ENCODE results near the gene REL.
"Not testable (repeated sequence)": the region's sequence is repeated elsewhere in the genome, so short reads cannot be mapped to it uniquely, and the experiment has no call there.

Gene REL

GRCh38 chr2:60881047-60881932 is at the start of gene REL:
REL (plus strand) TSS chr2:60881574; CDS start chr2:60881841, 267 bp downstream.
- DNase-seq, result peak; percentile 79

DNA sequence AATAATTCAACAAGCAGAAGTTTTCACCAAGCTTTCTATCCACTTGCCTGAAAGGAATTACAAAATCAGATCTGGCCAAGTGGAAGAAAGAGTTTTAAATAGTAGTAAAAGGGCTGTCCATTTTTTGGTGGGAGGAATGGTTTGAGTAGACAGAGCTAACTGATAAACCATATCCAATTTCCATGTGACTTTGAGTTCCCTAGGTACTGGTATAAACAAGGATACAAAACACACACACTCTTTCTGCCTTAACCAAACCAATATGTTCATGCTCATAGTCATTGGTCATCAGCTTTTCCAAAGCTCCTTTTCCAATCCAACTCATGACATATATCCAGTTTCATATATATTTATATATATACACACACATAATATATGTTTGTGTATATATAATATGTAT is 49.5 kb upstream of the REL start:
- DNase-seq, result no peak

GRCh38 chr2:60832621-60833020 is 48.8 kb upstream of the REL start:
- no peak for DNase-seq

DNA sequence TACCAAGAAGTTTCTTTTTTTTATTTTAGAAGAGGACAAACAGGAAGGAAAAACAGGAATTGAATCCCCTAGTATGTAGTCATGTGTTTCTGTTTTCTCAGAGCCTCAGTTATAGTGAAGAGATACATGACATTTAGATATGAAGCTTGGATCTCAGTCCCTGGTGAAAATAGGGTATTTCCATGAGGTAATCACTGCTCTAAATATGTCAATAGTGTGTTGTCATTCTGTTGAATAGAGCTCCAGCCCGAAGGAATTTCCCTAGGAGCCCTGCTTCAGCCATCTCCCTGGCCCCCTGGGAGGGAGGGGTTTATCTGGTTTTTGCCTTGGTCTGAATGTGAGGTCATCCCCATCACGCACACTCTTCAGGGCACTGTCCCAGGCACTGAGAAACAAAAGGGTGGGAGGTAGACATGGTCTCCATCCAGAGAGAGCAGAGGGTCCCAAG is 47.1 kb upstream of the REL start:
- DNase-seq, result peak; percentile 66

- peak; percentile 61 for DNase-seq
Measured at GRCh38 chr2:60836491-60836890, 44.9 kb upstream of the REL start.

- DNase-seq, result peak; percentile 77
Measured at GRCh38 chr2:60837123-60837522, 44.3 kb upstream of the REL start.

DNA sequence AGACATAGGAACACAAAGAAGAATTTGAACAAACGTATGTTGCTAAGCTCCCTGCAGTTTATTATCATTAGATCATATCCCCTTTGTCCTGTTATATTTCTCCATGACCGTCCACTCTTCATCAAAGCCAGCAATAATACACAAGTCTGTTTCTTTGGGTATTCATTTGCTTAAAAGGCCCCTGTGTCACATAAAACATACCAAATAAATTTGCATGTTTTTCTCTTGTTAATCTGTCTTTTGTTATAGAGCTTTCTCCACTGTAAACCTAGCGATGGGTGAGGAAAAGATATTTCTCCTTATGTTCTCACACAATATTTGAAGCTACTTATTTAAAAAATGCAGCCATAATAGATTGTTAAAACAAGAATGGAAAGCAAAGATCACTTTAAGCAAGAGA is 42.9 kb upstream of the REL start:
- DNase-seq, result no peak

GRCh38 chr2:60839126-60839813 is 42.1 kb upstream of the REL start:
- no peak for DNase-seq

DNA sequence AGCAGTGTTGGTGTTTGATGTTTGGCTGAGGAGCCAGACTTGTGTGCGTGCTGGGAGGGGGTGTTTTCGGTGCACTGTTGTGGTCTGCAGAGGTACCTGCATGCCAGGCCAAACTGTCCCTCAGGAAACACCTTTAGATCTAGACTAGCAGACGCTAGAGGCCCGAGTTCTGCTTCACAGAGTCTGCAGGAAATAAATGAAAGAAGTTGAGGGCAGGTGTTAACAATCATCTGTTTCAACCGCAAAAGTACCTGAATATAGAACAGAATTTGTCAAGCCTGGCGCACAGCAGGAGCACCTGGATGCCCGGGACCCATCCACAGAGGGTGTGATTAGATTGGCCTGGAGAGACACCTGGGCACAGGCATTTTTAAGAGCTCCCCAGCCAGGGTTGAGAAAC is 40.5 kb upstream of the REL start:
- no peak for DNase-seq

DNA sequence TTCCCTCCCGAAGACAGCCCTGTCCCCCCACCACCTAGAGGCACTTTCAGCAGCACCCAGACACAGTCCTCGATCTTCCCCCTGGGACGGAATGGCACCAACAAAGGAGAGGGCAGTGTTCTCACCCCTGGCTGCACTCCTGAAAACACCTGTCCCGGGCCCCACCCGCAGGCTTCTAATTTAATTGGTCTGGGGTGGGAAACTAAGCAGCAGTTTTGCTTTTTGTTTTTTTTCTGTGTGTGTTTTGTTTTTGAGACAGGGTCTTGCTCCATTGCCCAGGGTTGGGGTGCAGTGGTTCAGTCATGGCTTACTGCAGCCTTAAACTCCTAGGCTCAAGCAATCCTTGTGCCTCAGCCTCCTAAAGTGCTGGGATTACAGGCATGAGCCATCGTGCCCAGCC is 38.4 kb upstream of the REL start:
- no peak for DNase-seq

GRCh38 chr2:60844105-60844504 is 37.3 kb upstream of the REL start:
- peak; percentile 35 for DNase-seq

- DNase-seq, result no peak
Measured at GRCh38 chr2:60847854-60848253, 33.5 kb upstream of the REL start.

DNA sequence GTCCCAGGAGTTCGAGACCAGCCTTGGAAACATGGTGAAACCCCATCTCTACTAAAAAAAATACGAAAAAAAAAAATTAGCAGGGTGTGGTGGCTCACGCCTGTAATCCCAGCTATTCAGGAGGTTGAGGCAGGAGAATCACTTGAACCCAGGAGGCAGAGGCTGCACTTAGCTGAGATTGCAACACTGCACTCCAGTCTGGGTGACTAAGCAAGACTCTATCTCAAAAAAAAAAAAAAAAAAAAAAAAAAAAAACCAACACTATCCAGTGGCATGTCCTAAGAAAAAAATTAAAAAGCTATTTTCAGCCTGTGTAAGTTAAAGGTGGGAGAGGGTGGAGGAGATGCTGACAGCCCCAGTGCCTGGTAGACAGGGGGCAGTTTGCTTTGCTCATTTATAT is 32.2 kb upstream of the REL start:
- peak; percentile 20 for DNase-seq

DNA sequence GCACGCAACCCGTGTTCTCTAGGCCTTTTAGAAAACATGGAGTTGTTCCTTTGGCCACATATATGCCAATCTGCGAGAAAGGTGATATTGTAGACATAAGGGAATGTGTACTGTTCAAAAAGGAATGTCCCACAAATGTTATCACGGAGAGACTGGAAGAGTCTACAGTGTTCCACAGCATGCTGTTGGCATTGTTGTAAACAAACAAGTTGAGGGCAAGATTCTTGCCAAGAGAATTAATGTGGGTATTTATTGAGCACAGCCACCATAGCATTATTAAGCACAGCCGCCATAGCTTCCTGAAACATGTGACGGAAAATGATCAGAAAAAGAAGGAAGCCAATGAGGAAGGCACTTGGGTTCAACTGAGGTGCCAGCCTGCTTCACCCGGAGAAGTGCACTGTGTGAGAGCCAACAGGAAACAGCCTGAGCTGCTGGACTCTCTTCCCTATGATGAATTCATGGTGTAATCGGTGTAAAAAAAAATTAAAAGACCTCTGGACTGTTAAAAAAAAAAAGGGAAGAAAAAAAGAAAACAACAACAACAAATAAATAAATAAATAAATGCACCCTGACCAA is 29.0 kb upstream of the REL start:
- peak; percentile 52 for DNase-seq

- DNase-seq, result peak; percentile 32
Measured at GRCh38 chr2:60853531-60853930, 27.8 kb upstream of the REL start.

GRCh38 chr2:60855989-60856669 is 25.2 kb upstream of the REL start:
- no peak for DNase-seq

DNA sequence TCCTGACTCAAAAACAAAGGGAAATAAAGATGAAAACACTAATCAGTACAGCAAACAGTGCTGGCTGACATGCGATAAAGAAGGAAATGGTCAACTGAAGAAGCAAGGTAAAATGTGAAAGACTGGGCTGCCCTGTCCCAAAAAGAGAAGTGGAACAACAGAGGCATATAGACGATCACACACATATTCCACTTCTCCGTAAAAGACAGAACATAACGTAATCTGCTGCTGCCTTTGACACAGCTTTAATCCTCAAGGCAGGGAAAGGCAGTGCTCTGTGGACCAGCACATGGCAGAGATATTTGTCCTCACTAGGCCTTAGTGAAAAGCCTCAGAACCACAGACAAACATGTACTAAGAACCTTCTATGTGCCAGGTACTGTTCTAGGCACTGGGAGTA is 24.3 kb upstream of the REL start:
- DNase-seq, result peak; percentile 65

DNA sequence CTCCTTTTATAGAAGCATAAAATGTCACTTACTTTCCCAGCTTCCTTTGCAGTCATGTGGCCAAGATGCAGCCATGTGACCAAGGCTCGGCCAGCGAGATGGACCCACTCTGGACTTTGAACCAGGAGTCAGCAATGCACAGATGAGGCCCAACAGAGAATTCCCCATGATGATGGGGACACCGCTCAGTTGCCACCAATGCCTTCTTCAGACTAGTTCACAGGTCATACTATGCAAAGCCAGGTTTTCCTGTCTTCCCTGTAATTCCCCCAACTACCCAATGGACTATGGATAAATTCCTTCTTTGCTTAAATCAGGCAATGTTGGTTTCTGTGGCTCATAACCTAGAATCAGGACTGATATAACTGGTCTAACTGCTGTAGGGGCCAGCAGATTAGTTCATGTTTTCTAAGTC is 22.5 kb upstream of the REL start:
- no peak for DNase-seq

DNA sequence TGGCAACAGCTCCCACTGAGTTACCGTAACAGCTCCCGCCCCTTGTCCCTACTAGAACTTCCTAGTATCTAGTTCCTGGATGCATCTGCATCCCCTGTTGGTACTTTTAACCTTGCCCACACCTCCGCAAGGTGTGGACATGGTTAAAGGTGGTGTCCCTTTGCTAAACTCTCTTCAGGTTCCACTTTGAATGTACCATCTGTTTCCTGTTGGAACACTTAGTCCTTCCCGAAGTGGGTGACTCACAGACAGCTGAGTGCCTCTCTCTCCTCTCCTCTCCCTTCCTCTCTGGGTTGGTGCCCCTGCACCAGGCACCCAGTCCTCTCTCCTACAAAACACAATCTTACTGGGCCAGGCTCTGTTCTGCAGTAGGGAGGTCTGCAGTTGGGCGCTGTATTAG is 19.6 kb upstream of the REL start:
- peak; percentile 32 for DNase-seq

DNA sequence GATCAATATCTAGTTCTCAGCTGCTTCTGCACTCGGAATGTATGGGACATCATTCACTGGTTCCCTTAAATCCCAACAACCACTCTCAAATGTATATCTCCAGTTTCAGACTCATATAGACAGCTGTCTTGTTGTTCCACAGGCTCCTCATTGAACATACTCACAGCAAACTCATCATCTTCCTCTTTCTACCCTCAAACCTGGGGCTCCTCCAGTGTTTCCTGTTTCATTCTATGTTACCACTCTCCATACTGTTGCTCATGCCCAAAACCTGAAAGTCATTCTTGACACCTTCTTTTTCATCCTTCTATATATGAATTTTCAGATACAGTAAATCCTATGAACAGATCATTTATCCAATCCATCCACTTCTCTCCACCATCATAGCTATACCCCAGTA is 18.7 kb upstream of the REL start:
- DNase-seq, result peak; percentile 80

- DNase-seq, result not testable (repeated sequence)
Measured at GRCh38 chr2:60865361-60865760, 16.0 kb upstream of the REL start.

DNA sequence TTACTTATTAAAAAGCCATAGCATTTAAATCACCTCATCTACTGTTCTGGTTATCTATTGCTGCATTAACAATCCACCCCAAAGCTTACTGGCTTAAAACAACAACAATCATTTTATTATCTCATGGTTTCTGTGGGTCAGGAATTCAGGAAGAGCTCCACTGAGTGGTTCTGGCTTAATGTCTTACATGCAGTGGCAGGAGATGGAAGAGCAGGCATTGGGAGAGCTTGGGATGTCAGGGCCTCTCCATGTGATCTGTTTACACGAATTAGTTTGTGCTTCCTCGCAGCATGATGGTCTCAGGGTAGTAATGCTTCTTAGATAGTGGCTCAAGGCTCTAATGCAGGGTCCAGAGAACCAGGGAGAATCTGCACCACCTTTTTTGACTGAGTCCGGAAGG is 14.4 kb upstream of the REL start:
- DNase-seq, result no peak

DNA sequence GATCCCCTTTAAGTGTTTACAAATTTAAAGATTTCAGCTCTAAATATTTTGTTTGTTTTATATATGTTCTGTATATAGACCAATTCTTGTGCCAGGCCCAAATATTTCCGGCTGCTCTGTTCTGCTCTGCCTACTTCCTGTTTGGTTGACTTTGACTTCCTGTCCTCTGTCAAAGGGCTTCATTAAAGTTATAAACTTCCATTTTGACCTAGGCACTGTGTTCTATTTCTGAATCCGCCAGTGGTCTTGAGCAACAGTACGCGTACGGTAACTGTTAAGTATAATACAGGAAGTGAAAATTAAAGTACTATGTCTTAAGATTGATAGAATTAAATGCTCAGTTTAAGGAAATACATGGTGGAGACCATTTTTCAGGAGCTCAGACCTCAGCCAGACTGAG is 13.5 kb upstream of the REL start:
- DNase-seq, result peak; percentile 99

Measured in MV-4-11 (cell line).